HG02759 (cell line): Measurements from ENCODE around the gene ADRA1B.
"Not testable (repeated sequence)": the region's sequence is repeated elsewhere in the genome, so short reads cannot be mapped to it uniquely, and the experiment has no call there.

Experiments
- ATAC-seq: cut with Tn5 transposase; IDR thresholded peaks from one replicate; pipeline ENCODE4 v1.9.1; 2021; ENCODE audit warnings: mild to moderate bottlenecking, moderate library complexity; ENCODE audit not compliant: unreplicated experiment

Gene ADRA1B

DNA sequence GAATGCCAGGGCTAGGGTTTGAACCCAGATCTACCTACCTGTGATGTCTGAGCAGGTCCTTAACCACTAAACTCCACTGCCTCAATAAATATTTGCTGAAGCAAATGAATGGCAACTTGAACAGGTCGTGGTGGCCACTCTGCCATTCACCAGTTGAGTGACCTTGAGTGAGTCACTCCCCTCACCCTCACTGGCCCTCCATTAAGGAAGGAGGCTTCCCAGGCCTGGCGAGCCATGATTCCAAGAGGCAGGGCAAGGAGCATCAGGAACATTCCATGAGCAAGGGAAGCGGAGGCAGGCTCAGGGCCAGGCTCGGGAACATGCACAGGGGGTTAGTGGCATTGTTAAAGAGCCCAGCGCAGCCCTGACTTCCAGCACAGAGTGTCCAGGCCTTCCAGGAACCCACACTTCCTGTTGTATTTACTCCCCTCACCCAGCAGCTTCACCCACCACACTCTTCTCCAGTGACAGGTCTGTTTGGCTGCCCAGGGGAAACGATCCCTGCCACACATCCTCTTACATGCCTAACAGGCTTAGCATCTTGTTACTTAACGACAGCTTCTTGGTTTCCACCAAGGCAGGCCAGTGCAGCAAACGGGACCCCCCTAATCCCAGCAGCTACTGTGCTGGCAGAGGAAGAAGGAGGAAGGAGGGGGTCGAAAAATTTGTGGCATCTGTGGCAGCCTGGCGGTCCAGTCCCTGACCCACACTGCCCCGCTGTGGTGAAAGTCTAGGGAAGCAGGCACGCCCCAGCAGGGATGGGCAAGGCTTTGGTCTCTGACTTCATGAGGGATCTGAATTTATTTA lies 49.0 kb downstream of the ADRA1B start:
- no peak for ATAC-seq

DNA sequence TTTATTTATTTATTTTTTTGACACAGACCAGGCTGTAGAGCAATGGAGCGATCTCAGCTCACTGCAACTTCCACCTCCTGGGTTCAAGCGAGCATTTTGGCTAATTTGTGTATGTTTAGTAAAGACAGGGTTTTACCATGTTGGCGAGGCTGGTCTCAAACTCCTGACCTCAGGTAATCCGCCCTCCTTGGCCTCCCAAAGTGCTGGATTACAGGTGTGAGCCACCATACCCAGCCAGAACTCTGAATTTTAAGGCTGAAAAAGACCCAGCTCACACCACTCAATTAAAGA lies 49.5 kb downstream of the ADRA1B start:
- not testable (repeated sequence) for ATAC-seq

DNA sequence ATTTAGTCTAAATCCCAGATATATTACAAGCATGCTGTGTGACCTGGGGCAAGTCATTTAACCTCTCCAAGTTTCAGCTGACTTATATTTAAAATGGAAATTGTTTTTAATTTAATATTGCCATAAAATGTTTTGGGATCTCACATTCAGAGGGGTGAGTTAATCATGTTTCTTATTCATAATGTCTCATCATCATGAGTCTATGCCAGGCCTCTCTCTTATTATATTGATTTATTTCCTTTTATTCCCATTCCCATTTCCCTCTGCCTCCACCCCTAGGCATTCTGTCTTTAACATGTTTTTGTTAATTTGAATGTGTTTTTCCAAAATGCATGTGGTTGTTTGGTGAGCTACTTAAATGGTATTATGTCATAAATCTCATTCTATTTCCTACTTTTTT lies 53.7 kb downstream of the ADRA1B start:
- ATAC-seq, result no peak

DNA sequence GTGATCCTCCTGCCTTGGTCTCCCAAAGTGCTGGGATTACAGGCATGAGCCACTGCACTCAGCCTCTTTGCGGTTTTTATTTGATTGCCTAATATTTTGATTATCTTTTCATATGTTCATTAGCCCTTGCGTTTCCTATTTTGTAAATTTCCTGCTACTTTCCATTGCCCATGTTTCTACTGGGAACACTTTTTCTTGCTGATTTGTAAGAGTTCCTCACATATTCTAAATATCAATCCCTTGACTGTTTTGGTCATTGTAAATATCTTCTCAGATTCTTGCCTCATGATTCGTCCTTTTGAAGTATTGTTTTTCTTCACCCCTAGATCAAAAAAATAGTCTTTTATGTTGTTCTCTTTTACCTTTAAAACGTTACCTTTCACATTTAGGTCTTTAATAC lies 54.8 kb downstream of the ADRA1B start:
- ATAC-seq, result no peak

DNA sequence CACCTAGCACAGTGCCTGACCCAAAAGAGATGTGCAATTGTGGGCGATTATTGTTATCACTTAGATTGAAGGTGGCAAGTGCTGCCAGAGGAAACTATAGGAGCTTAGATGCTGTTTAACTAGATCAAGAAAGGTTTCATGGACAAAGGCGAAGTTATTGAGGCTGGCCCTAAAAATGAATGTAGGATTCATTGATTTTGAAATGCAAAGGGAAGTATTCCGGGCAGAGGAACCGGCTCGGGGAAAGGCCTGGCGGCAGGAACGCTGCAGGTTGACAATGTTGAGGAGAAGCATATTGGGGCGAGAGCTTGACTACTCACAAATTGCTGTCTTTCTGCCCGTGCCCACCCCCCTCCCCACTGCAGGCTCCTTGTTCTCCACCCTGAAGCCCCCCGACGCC lies 55.2 kb downstream of the ADRA1B start:
- ATAC-seq, result no peak

DNA sequence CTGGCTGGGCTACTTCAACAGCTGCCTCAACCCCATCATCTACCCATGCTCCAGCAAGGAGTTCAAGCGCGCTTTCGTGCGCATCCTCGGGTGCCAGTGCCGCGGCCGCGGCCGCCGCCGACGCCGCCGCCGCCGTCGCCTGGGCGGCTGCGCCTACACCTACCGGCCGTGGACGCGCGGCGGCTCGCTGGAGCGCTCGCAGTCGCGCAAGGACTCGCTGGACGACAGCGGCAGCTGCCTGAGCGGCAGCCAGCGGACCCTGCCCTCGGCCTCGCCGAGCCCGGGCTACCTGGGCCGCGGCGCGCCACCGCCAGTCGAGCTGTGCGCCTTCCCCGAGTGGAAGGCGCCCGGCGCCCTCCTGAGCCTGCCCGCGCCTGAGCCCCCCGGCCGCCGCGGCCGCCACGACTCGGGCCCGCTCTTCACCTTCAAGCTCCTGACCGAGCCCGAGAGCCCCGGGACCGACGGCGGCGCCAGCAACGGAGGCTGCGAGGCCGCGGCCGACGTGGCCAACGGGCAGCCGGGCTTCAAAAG lies 55.7 kb downstream of the ADRA1B start:
- no peak for ATAC-seq

DNA sequence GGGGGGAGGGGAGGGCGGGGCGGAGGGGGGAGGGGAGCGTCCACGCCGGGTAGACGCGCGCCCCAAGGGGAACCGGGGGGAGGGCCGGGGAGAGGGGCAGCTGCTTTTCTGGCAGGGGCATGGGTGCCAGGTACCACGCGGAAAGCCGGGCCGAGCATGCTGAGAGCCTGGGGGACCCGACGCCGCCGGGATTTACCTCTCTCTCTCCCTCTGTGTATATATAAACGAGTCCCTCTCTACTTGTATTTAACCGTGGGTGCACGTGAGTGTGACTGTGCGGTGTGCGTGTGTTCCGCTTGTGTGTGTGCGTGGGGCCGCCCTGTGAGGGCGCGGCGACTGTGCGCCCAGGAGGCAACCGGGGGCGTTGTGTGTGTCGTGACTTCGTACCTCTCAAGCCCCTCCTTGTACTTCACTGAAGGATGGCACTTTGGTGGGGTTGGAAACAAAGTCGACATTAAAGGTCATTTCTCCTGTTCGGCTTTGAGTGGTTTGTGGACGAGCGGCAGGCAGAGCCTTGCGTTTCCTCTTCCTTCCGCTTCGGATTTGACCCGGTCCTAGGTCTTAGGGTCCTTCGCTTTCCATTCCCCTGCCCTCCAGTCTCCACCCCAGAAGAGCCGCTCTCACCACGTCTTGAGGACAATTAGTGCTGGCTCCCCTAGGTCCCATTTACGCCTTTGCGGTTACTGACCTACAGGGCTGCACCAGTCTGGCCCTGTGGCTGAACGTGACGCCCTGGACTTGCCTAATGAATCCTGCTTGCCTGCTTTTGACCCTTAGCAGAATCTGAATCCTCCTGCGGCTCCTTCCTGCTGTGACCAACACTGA lies 56.5 kb downstream of the ADRA1B start:
- no peak for ATAC-seq

DNA sequence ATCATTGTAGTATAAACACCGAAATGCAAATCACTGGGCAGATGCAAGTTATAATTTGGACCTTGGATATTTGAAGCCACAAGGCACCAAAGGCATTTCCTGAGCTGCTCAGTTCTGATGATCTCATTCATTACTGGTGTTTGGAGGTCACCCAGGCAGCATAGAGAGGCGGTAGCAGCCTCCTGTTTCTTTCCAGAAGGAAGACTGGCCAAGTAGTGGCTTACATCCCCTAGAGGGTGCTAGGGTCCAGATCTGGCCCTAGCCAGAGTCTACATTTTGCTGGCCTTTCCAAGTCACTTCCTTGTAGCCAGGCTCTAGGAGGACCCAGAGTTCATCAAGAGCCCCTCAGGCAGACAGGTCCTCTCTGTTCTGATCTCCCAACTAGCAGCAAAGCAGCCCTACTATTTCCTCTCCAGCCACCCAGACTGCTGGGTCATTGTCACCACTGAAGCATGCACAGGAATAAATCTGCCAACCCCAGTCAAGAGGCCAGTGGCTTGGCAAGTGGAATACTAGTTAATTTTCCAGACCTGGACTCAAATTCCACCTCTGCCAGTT lies 59.3 kb downstream of the ADRA1B start:
- no peak for ATAC-seq

DNA sequence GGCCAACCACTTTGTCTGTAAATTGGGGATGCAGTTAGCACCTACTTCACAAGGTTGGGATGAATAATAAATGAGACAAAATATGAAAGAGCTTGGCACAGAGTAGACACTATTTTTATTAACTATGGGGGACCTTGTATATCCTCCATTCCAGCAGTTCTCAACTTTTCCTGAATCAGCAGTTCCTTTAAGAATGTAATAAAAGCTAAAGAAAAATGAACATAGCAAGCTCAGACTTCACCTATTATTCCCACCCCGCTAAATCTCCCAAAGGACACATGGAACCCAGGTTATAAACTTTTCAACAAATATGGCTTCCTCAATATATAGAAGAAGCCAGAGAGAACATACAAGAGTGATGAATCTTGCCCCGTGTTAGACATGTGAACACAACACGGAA lies 60.6 kb downstream of the ADRA1B start:
- no peak for ATAC-seq

DNA sequence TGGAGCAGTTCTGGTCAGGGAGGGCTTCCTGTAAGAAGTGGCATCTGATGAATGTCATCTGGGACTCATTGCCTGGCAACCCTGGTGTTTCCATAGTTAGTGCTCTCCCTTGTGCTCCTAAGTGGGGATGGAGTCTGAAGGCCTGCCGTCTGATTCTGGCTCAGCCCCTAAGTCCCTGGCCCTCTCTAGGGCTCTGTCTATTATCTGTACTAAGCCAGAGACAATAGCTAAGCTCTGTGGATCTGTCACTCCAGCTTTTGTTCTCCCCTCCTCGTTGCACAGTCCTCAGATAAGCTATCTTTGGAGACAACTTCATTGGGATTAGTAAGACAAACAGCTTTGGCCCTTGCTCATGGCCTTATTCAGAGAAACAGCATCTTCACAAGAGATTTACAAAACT lies 62.1 kb downstream of the ADRA1B start:
- ATAC-seq, result no peak

DNA sequence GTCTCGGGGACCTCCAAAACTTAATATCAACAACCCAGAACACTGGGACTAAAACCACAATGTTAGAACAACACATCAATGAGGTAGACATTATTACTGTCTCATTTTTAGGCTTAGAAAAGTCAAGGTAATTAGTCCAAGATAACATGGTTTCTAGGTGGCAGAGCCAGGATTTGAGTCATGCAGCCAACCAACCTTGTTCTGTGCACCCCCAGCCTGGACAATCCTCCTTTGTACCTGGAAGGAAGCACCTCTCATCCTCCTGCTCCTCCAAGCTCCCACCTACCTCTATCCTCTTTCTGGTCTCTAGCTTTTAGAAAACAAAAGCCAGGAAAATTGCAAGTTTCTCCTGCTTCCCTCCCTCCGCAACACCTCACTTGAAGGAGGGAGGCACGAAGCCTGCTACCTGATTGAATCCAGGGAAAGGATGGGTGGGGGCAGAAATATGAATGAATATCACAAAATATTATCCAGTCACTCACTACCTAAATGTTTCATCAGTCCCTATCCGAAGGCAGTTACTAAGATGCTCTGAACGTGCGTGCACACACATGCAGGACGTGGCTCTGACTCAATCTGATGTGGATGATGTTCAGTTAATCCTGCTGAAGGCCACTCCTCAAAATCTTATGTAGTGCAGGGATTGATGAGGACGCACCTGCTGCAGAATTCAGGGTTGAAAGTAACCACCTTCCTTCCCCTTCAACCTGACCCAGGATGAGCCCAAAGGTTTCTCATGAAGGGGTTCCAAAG lies 66.3 kb downstream of the ADRA1B start:
- no peak for ATAC-seq

DNA sequence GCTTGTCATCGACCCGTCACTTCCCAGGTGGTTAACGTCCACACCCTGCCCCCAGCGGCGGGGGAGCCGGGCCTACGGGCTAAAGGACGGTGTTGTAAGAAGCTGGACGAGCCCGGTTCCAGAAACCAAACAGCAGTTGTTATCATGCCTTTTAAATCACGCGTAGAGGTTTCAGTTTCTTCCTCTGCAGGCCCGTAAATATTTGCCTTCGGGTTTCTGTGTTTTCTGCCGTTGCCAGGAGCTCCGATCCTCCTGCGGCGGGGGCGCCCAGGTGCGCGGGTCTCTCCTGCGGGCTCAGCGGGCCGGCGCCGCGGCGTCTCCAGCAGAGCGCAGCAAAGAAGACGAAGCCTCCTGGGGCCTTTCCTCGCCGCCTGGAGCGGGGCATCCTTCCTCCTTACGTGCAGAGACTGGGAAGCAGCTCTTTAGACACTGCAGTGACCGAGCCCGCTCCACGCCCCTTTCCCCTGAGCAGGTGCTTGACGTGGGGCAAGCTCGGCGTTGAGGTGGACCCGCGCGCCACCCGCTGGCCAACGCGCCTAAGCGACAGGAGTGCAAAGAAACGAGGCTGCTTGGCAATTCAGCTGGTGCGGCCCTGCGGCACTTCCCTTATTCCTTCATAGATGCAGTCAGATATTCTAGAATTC lies 70.9 kb downstream of the ADRA1B start:
- ATAC-seq, result peak; percentile 94

DNA sequence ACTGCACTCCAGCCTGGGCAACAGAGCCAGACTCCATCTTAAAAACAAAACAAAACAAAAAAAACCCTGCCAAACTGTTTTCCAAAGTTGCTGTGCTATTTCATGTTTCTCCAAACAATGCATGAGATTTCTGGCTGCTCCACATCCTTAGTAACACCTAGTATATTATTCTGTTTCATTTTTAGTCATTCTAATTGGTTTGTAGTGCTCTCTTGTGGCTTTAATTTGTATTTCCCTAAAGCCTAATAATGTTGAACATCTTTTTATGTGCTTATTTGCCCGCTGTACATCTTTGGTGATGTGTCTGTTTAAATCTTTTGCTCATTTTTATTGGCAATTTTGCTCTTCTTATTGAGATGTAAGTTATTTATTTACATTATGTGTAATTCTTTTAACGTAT lies 74.2 kb downstream of the ADRA1B start:
- no peak for ATAC-seq

DNA sequence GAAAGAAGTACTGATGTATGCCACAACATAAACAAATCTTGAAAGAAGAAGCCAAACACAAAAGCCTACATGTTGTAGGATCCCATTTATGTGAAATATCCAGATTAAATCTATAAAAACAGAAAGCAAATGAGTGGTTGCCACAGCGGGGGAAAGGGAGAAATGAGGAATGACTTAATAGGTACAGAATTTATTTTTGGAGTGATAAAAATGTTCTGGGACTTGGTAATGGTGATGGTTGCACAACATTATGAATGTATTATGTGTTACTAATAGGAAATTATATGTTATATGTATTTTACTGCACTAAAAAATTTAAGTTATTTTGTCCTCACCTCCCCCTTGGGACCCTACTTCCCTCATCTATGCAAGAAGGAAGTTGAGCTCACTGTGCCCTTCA lies 76.3 kb downstream of the ADRA1B start:
- no peak for ATAC-seq

DNA sequence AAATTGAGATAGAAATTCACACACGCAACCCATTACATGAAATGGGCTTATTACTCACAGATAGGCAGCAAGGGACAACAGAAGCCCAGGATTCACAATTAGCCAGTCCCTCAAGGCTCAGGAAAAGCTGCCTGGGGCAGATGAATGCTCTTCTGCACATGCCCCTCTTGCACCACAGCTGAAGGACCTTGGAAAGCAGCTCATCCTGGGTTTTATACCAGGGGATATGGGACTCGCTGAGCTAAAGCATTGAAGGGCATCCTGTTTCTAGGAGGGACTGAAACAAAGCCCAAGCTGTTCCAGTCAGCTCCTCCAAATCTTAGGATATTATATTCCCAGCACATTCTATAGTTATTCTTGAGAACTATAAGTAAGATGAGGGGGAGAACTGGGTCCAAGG lies 76.9 kb downstream of the ADRA1B start:
- ATAC-seq, result no peak

DNA sequence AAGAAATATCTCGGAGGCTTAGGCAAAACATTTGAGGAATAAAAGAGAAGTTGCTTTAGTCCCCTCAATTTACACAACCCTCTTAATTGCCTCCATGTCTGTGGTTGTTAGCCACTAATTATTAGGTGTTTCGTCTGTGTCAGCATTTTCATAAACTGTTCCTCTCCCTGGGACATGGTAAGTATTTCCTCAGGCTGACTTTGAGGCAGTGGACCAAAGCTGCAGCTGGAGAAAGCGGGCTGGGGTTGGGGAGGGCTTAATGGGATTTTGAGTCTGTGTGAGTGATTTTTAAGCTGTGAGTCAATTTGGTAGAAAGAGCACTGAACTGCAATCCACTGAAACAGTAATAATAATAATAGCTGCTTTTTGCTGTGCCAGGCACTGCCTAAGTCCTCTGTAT lies 79.6 kb downstream of the ADRA1B start:
- ATAC-seq, result no peak

DNA sequence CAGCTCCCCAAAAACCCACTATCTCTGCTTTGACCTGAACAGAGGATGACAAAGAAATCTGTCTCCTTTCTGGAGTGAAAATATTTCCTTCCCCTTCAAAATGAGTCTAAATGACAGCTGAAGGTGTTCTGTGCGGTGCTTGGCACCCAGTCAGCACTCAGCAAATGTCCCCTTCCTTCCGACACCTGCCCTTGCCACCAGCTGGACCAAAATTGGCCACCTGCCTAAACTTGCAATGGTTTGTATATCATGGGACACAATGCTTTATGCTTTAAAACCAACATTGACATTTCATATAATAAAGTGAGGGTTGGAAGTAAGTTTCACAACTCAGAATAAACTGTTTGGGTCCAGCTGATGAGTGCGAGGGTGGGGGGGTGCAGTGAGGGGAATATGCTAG lies 85.2 kb downstream of the ADRA1B start:
- no peak for ATAC-seq

DNA sequence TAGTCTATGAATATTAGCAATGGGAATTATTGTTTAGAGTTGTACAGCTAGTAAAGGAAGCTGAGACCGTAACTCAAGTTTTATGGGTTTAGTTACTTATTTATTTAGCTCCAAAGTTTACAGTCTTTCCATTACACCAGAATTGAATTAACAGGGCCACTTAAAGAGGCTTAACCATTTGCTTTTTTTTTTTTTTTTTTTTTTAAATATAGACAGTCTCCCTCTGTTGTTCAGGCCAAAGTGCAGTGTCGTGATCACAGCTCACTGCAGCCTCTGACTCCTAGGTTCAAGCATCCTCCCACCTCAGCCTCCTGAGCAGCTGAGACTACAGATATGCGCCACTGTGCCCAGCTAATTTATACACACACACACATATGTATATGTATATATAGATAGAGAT lies 91.2 kb downstream of the ADRA1B start:
- no peak for ATAC-seq

DNA sequence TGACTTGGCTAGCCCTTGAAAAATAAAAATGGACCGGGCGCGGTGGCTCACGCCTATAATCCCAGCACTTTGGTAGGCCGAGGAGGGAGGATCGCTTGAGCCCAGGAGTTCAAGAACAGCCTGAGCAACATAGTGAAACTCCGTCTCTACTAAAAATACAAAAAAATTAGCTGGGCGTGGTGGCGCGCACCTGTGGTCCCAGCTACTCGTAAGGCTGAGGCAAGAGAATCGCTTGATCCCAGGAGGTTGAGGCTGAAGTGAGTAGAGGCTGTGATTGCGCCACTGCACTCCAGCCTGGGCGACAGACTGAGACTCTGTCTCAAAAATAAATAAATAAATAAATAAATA lies 92.2 kb downstream of the ADRA1B start:
- not testable (repeated sequence) for ATAC-seq

DNA sequence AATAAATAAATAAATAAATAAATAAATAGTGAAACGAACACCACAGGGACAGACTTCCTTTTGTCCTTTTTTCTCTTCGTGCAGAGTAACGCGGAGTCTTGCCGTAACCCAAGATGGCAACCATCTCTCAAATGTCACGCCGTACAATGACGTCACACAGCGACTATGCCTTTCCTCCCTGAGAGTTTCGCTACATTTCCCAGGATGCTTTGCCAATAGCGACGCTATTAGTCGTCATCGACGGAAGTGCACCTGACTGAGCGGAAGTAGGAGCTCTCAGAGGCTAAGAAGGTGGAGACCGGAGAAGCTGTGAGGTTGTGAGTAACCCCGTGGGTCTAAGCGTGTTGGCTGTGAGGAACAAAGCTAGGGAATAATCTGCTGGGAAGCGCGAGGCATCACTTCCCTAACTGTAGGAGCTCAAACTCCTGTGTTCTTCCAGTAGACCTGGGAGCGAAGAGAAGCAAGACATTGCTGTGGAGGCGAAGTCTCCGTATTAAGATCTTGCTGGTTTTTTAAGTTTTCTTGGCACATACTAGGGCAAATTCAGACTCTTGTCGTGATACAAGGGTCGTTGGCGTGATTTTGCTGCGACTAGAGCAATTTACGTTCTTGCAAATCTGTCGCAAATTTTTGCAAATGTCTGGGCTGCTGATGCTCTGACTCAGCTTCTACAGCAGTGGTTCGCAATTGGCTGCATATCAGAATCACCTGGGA lies 92.8 kb downstream of the ADRA1B start, which contains the start of gene TTC1:
Gene TTC1 (plus strand): TSS at position 263 of the 714 bp plus-strand sequence. CDS start 1,390 bp downstream, outside the sequence.
- ATAC-seq, result peak; percentile 100
